ENCODE data around the gene PRB2. TPM values are rescaled to one million over a fixed set of nuclear protein-coding genes. Genes with fewer than 3 reads are reported as not detected.
"Not testable (repeated sequence)": the region's sequence is repeated elsewhere in the genome, so short reads cannot be mapped to it uniquely, and the experiment has no call there.

PRB2 gene
- total RNA-seq, result not detected in 2 replicates
- total RNA-seq (2013), result not detected
- polyA plus RNA-seq, result not detected in 2 replicates
- polyA minus RNA-seq, result not detected in 2 replicates

DNA sequence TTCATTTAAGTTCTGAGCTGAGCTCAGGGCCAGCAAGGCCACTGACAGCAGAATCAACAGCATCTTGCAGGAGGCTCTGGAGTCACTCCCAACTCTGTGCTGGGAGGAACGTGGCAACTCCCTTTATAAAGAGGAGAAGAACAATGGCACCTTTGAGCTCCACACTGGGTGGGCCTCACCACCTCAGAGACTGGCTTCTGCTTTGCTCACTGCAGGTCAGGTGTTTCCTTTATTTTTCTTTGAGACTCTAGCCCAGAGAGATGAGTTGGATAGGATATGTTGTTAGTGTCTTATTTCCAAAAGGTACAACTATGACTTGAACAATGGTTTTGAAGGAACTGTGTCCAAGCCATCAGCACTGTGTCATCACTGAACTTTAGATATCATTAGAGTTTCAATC lies at the start of gene PRB2:
Gene PRB2 (minus strand): TSS at position 101 of the 400 bp plus-strand sequence. CDS start 38 bp downstream, at position 63.
- H3K9me3 Mint-ChIP-seq (ENCODE audit: insufficient read depth); H3K4me3 Mint-ChIP-seq; H3K27me3 Mint-ChIP-seq; DNase-seq; CTCF ChIA-PET; H3K36me3 ChIP-seq (replicated peaks in 1 of 2; ENCODE audit: control extremely low read depth in 1 of 2, control insufficient read depth in 1 of 2, extremely low read depth in 1 of 2, insufficient read depth in 2 of 2, low read length in 1 of 2); H3K4me2 ChIP-seq (replicated peaks; ENCODE audit: low read depth, low read length, poor library complexity, severe bottlenecking); H3K4me1 Mint-ChIP-seq; H3K4me1 ChIP-seq (ENCODE audit: control insufficient read depth in 2 of 2, insufficient read depth in 2 of 2, low read length in 2 of 2); H3K79me2 ChIP-seq (ENCODE audit: control insufficient read depth, insufficient read depth, low read length); H4K20me1 ChIP-seq (ENCODE audit: control insufficient read depth, insufficient read depth, low read length, poor library complexity, severe bottlenecking); H3K9ac ChIP-seq (ENCODE audit: low read length); H3K9me3 ChIP-seq (ENCODE audit: control extremely low read depth in 1 of 3, control insufficient read depth in 2 of 3, insufficient read depth in 1 of 3, low read length in 2 of 3); H3K27me3 ChIP-seq (replicated peaks in 1 of 4; ENCODE audit: control extremely low read depth in 1 of 4, control insufficient read depth in 3 of 4, insufficient read depth in 4 of 4, low read length in 3 of 4); POLR2A ChIA-PET; ATAC-seq (ENCODE audit: low read depth); intact Hi-C loops (cut with micrococcal nuclease); H3K27ac ChIP-seq (ENCODE audit: low read length in 2 of 2); H2AFZ ChIP-seq (ENCODE audit: insufficient read depth, low read depth, low read length, poor library complexity, severe bottlenecking); H3K4me3 ChIP-seq (ENCODE audit: control extremely low read depth in 1 of 5, extremely low read depth in 1 of 5, insufficient read depth in 1 of 5, low read depth in 2 of 5, low read length in 4 of 5); H3K27ac Mint-ChIP-seq: not testable (repeated sequence)
- WGBS (ENCODE audit: insufficient coverage), result no CpG with 5 or more reads among the region's 1 CpG

DNA sequence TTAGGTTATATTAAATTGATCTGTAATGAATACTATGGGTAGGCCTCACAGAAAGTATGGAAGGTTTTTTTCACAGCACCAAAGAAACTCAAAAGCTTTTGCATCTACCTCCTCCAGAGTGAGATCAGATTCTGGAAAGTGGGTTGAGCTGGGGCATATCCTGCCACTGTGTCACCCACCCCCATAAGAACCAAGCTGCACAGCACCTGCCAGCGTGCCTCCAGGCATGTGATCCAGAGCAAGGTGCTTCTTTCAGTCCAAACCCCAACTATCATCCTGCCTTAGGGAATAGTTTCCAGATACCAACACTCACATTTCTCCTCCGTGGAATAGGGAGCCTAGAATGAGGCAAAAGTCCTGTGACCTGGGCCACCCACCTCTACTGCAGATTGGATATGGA lies 42.6 kb upstream of the PRB2 start:
- no peaks in the 10 kb centered on the region for H4K20me1 ChIP-seq (ENCODE audit: control insufficient read depth, insufficient read depth, low read length, poor library complexity, severe bottlenecking)
- CTCF ChIA-PET, result no interaction called here
- WGBS (ENCODE audit: insufficient coverage), result 83% methylated on average over 1 of the region's 2 CpGs

More for the DNA sequence above, 42.6 kb upstream of the PRB2 start:
- H3K4me2 ChIP-seq (replicated peaks; ENCODE audit: low read depth, low read length, poor library complexity, severe bottlenecking), result no peak overlapping the region
- Mint-ChIP-seq H3K4me3 (no peak overlapping the region), H3K27me3 (no peaks in the 10 kb centered on the region), H3K9me3 (ENCODE audit: insufficient read depth) (no peaks in the 10 kb centered on the region), H3K4me1 (no peaks in the 10 kb centered on the region), H3K27ac (no peak overlapping the region)
- no peak overlapping the region for H3K9ac ChIP-seq (ENCODE audit: low read length)
- ATAC-seq (ENCODE audit: low read depth) (no peak), DNase-seq (no peak)
- H3K36me3 ChIP-seq (replicated peaks in 1 of 2; ENCODE audit: control extremely low read depth in 1 of 2, control insufficient read depth in 1 of 2, extremely low read depth in 1 of 2, insufficient read depth in 2 of 2, low read length in 1 of 2), result no peaks in the 10 kb centered on the region
- POLR2A ChIA-PET, result no interaction called here
- H3K9me3 ChIP-seq (ENCODE audit: control extremely low read depth in 1 of 3, control insufficient read depth in 2 of 3, insufficient read depth in 1 of 3, low read length in 2 of 3), result no peaks in the 10 kb centered on the region
- H3K79me2 ChIP-seq (ENCODE audit: control insufficient read depth, insufficient read depth, low read length), result no peaks in the 10 kb centered on the region
- no peak overlapping the region for H3K4me3 ChIP-seq (ENCODE audit: control extremely low read depth in 1 of 5, extremely low read depth in 1 of 5, insufficient read depth in 1 of 5, low read depth in 2 of 5, low read length in 4 of 5)
- H3K4me1 ChIP-seq (ENCODE audit: control insufficient read depth in 2 of 2, insufficient read depth in 2 of 2, low read length in 2 of 2), result no peaks in the 10 kb centered on the region
- H3K27ac ChIP-seq (ENCODE audit: low read length in 2 of 2), result no peak overlapping the region
- no peak overlapping the region for H2AFZ ChIP-seq (ENCODE audit: insufficient read depth, low read depth, low read length, poor library complexity, severe bottlenecking)
- TF ChIP-seq EZH2 (IDR thresholded peaks at IDR 0.05; ENCODE audit: borderline replicate concordance, insufficient read depth, low read depth, low read length, poor library complexity, severe bottlenecking), result no peak
- TF ChIP-seq, protein P1, sequence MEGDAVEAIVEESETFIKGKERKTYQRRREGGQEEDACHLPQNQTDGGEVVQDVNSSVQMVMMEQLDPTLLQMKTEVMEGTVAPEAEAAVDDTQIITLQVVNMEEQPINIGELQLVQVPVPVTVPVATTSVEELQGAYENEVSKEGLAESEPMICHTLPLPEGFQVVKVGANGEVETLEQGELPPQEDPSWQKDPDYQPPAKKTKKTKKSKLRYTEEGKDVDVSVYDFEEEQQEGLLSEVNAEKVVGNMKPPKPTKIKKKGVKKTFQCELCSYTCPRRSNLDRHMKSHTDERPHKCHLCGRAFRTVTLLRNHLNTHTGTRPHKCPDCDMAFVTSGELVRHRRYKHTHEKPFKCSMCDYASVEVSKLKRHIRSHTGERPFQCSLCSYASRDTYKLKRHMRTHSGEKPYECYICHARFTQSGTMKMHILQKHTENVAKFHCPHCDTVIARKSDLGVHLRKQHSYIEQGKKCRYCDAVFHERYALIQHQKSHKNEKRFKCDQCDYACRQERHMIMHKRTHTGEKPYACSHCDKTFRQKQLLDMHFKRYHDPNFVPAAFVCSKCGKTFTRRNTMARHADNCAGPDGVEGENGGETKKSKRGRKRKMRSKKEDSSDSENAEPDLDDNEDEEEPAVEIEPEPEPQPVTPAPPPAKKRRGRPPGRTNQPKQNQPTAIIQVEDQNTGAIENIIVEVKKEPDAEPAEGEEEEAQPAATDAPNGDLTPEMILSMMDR (IDR thresholded peaks at IDR 0.05), result no peak
- no peaks in the 10 kb centered on the region for H3K27me3 ChIP-seq (replicated peaks in 1 of 4; ENCODE audit: control extremely low read depth in 1 of 4, control insufficient read depth in 3 of 4, insufficient read depth in 4 of 4, low read length in 3 of 4)
- intact Hi-C loops (cut with micrococcal nuclease), result no loop called here
